Neural cell (in vitro differentiated cells): ENCODE measurements around the gene IGFBP4. TPM values are rescaled to one million over a fixed set of nuclear protein-coding genes. Genes with fewer than 3 reads are reported as not detected.

Source experiments
- H2AFZ ChIP-seq: fragments of 200-600, 300-800 bp; sonication (generic), shearing (Covaris generic); 2 replicates; pipeline ENCODE4 v1.6.0; 2014; ENCODE audit warnings: low read depth, mild to moderate bottlenecking, antibody characterized with exemption, low read length, moderate library complexity
- H3F3A ChIP-seq: fragments of 200-600 bp; shearing (Covaris generic); 2 replicates; pipeline ENCODE4 v1.6.1; 2016; ENCODE audit warnings: mild to moderate bottlenecking, moderate library complexity, mixed read lengths, antibody characterized with exemption, low read length; ENCODE audit not compliant: insufficient read depth, poor library complexity, severe bottlenecking
- H3K27ac ChIP-seq: fragments of 200-600, 300-800 bp; sonication (generic), shearing (Covaris generic); 2 replicates; pipeline ENCODE4 v1.5.1; 2014; ENCODE audit warnings: mild to moderate bottlenecking, low read length, moderate library complexity
- H3K27me3 ChIP-seq: fragments of 300-800, 200-600 bp; sonication (generic), shearing (Covaris generic); 2 replicates; pipeline ENCODE4 v1.6.0; 2014; ENCODE audit warnings: mild to moderate bottlenecking, low read depth, low read length, moderate library complexity; ENCODE audit not compliant: insufficient read depth
- H3K36me3 ChIP-seq: fragments of 300-800, 200-600 bp; sonication (generic), shearing (Covaris generic); 2 replicates; pipeline ENCODE4 v1.5.1; 2014; ENCODE audit warnings: mild to moderate bottlenecking, antibody characterized with exemption, low read length, moderate library complexity; ENCODE audit not compliant: insufficient read depth
- H3K4me2 ChIP-seq: fragments of 300-800, 200-600 bp; sonication (generic), shearing (Covaris generic); 2 replicates; pipeline ENCODE4 v1.6.0; 2014; ENCODE audit warnings: mild to moderate bottlenecking, low read length
- H3K4me3 ChIP-seq: fragments of 300-800, 200-600 bp; sonication (generic), shearing (Covaris generic); 2 replicates; pipeline ENCODE4 v1.5.1; 2014; ENCODE audit warnings: mild to moderate bottlenecking, low read length, moderate library complexity
- H3K79me2 ChIP-seq: fragments of 200-600 bp; shearing (Covaris generic); replicated peaks from 2 replicates; pipeline ENCODE4 v1.6.0; 2014; ENCODE audit warnings: mild to moderate bottlenecking, low read length, moderate library complexity; ENCODE audit not compliant: insufficient read depth
- H3K9ac ChIP-seq: fragments of 300-800, 200-600 bp; sonication (generic), shearing (Covaris generic); 2 replicates; pipeline ENCODE4 v1.6.1; 2016; ENCODE audit warnings: mild to moderate bottlenecking, low read length, mixed read lengths
- H3K9me2 ChIP-seq: fragments of 200-600 bp; shearing (Covaris generic); 2 replicates; pipeline ENCODE4 v1.6.1; 2016; ENCODE audit warnings: mild to moderate bottlenecking, low read length, mixed read lengths; ENCODE audit not compliant: insufficient read depth
- H3K9me3 ChIP-seq: fragments of 200-600, 300-800 bp; sonication (generic), shearing (Covaris generic); 2 replicates; pipeline ENCODE4 v1.6.1; 2016; ENCODE audit warnings: mild to moderate bottlenecking, mixed run types, low read length, moderate library complexity, mixed read lengths
- H4K20me1 ChIP-seq: fragments of 200-600 bp; shearing (Covaris generic); 2 replicates; pipeline ENCODE4 v1.6.1; 2016; ENCODE audit warnings: mild to moderate bottlenecking, mixed run types; ENCODE audit not compliant: insufficient read depth
- CTCF ChIP-seq: fragments of 450-650 bp; IDR thresholded peaks from 2 replicates; pipeline ENCODE4 v1.5.1; 2014; ENCODE audit warnings: antibody characterized with exemption, mild to moderate bottlenecking, moderate library complexity; ENCODE audit not compliant: poor library complexity, severe bottlenecking
- EP300 ChIP-seq: fragments of 450-650 bp; conservative IDR thresholded peaks from 2 replicates; pipeline ENCODE4 v1.6.1; 2014; ENCODE audit warnings: antibody characterized with exemption, mild to moderate bottlenecking, moderate library complexity; ENCODE audit not compliant: poor library complexity, severe bottlenecking
- EZH2 ChIP-seq: fragments of 200-600, 300-800 bp; shearing (Covaris generic), sonication (generic); IDR thresholded peaks from 2 replicates; pipeline ENCODE4 v1.6.1; 2014; ENCODE audit warnings: antibody characterized with exemption, low read length, borderline replicate concordance, mild to moderate bottlenecking; ENCODE audit not compliant: insufficient read depth, poor library complexity, severe bottlenecking
- MXI1 ChIP-seq: fragments of 450-650 bp; conservative IDR thresholded peaks from 2 replicates; pipeline ENCODE4 v1.6.1; 2014; ENCODE audit warnings: antibody characterized with exemption, mild to moderate bottlenecking; ENCODE audit not compliant: poor library complexity, severe bottlenecking
- POLR2AphosphoS5 ChIP-seq: IDR thresholded peaks from 2 replicates; pipeline ENCODE4 v1.6.1; 2012
- RAD21 ChIP-seq: fragments of 450-650 bp; conservative IDR thresholded peaks from 2 replicates; pipeline ENCODE4 v1.6.1; 2014; ENCODE audit warnings: antibody characterized with exemption, mild to moderate bottlenecking, moderate library complexity
- REST ChIP-seq: IDR thresholded peaks from 2 replicates; pipeline ENCODE4 v1.6.1; 2012; ENCODE audit warnings: borderline replicate concordance
- SMC3 ChIP-seq: fragments of 450-650 bp; conservative IDR thresholded peaks from 2 replicates; pipeline ENCODE4 v1.6.1; 2014; ENCODE audit warnings: antibody characterized with exemption, mild to moderate bottlenecking, moderate library complexity; ENCODE audit not compliant: poor library complexity
- TAF1 ChIP-seq: IDR thresholded peaks from 2 replicates; pipeline ENCODE4 v1.6.1; 2012; ENCODE audit warnings: low read depth
- polyA plus RNA-seq: library from polyadenylated mRNA; depleted of rRNA; stranded (reverse); fragments of >200 nt; gene quantifications from 2 replicates; pipeline ENCODE4 v1.2.3, GENCODE V29; 2014

The IGFBP4 gene
- polyA plus RNA-seq, 1 donor from 2014 or later = 1.3 TPM

- H3K4me2 ChIP-seq = no peak overlapping the region
- H3K36me3 ChIP-seq = no peaks in the 10 kb centered on the region
- H3K9ac ChIP-seq = no peak overlapping the region
- H3K9me2 ChIP-seq = no peaks in the 10 kb centered on the region
- H3K79me2 ChIP-seq = no peaks in the 10 kb centered on the region
- no peak overlapping the region for H2AFZ ChIP-seq
- H3K4me3 ChIP-seq = no peak overlapping the region
- no peaks in the 10 kb centered on the region for H4K20me1 ChIP-seq
- no peaks in the 10 kb centered on the region for H3F3A ChIP-seq
- H3K27me3 ChIP-seq = no peaks in the 10 kb centered on the region
- no peak overlapping the region for H3K27ac ChIP-seq
- TF ChIP-seq POLR2AphosphoS5 = no peak
- no peak for TF ChIP-seq EP300
- no peak for TF ChIP-seq MXI1
- TF ChIP-seq REST = no peak
- TF ChIP-seq RAD21 = no peak
- TF ChIP-seq TAF1 = no peak
- no peak for TF ChIP-seq SMC3
- TF ChIP-seq CTCF = no peak
- no peak for TF ChIP-seq EZH2
- H3K9me3 ChIP-seq = no peaks in the 10 kb centered on the region
Measured at GRCh38 chr17:40484973-40485530, 41.8 kb downstream of the IGFBP4 start.

DNA sequence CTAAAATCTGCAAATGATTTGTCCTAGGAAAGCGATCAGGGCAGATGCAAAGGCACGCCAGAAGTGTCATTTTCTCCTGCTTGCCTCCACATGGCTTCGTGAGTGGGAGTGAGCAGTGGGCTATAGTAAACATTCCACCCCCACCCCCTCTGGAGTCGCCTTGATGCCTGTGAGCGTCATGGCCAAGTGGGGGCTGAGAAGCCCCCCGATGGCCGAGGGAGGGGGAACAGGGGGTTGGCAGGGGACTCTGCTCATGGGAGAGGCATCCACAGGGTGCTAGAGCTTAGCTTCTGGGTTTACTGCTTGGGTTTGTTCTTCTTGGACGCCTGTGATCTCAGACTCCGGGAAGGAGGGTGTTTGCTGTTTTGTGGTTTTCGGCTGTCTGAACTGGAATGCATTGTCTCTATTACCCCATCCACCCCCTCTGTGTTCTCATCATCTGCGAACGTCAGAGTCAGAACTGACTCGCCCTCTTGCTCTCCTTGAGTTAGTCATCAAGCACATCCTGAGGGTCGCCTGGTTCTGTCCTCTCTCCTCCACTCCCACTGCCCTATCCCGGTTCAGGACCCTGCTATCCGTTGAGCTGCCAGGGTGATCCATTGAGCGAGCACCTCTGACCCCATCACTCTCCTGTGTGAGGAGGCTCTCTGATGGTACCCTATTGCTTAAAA lies 42.7 kb downstream of the IGFBP4 start:
- no peaks in the 10 kb centered on the region for H3K79me2 ChIP-seq
- no peak overlapping the region for H3K4me2 ChIP-seq

More for the DNA sequence above, 42.7 kb downstream of the IGFBP4 start:
- H4K20me1 ChIP-seq = no peaks in the 10 kb centered on the region
- no peaks in the 10 kb centered on the region for H3F3A ChIP-seq
- no peaks in the 10 kb centered on the region for H3K27me3 ChIP-seq
- no peaks in the 10 kb centered on the region for H3K36me3 ChIP-seq
- H3K9me2 ChIP-seq = no peaks in the 10 kb centered on the region
- no peaks in the 10 kb centered on the region for H3K9me3 ChIP-seq
- TF ChIP-seq EP300 (no peak), RAD21 (no peak), MXI1 (no peak), TAF1 (no peak), SMC3 (no peak), CTCF (no peak)
- H3K9ac ChIP-seq = no peak overlapping the region
- H3K4me3 ChIP-seq = no peak overlapping the region
- no peak overlapping the region for H3K27ac ChIP-seq
- no peak overlapping the region for H2AFZ ChIP-seq
